ENCODE results near the gene SLC38A10. TPM values are rescaled to one million over a fixed set of nuclear protein-coding genes. Genes with fewer than 3 reads are reported as not detected.

Gene SLC38A10
- total and polyA plus RNA-seq, 2 of the 13 experiments (the other 11 are each of a cell fraction or from before 2014, with no cell fraction given): 23.4 to 55.8 TPM

DNA sequence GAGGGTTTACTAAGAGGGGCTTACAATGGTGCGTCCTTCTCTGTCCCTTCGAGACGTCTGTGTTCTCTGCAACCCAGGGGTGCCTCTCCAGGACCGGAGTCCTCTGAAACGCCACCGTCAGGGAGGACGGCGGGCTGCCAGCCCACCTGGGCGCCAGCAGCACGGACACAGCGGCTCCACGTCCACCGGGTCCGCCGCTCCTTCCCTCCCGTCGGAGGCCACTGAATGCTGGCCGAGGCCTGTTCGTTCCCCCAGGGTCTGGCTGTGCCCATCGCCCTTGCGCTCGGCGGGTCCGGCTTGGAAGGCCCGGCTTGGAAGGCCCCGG, 56.7 kb downstream of the SLC38A10 start (continued):
- no peak for TF ChIP-seq MYNN (CRISPR knock-in tag; IDR thresholded peaks at IDR 0.05; ENCODE audit: low read depth)
- no peak for TF ChIP-seq TCF7 (IDR thresholded peaks at IDR 0.05; ENCODE audit: low read depth)
- no peak for TF ChIP-seq ATAD3A (CRISPR knock-in tag; IDR thresholded peaks at IDR 0.05)
- TF ChIP-seq HOXA5 (CRISPR knock-in tag; IDR thresholded peaks at IDR 0.05): no peak
- TF ChIP-seq ZNF724P (CRISPR knock-in tag; IDR thresholded peaks at IDR 0.05; ENCODE audit: borderline replicate concordance): 0 out of 2 replicates have a peak, but pooled peaks have one; percentile 48
- TF ChIP-seq, protein P1, sequence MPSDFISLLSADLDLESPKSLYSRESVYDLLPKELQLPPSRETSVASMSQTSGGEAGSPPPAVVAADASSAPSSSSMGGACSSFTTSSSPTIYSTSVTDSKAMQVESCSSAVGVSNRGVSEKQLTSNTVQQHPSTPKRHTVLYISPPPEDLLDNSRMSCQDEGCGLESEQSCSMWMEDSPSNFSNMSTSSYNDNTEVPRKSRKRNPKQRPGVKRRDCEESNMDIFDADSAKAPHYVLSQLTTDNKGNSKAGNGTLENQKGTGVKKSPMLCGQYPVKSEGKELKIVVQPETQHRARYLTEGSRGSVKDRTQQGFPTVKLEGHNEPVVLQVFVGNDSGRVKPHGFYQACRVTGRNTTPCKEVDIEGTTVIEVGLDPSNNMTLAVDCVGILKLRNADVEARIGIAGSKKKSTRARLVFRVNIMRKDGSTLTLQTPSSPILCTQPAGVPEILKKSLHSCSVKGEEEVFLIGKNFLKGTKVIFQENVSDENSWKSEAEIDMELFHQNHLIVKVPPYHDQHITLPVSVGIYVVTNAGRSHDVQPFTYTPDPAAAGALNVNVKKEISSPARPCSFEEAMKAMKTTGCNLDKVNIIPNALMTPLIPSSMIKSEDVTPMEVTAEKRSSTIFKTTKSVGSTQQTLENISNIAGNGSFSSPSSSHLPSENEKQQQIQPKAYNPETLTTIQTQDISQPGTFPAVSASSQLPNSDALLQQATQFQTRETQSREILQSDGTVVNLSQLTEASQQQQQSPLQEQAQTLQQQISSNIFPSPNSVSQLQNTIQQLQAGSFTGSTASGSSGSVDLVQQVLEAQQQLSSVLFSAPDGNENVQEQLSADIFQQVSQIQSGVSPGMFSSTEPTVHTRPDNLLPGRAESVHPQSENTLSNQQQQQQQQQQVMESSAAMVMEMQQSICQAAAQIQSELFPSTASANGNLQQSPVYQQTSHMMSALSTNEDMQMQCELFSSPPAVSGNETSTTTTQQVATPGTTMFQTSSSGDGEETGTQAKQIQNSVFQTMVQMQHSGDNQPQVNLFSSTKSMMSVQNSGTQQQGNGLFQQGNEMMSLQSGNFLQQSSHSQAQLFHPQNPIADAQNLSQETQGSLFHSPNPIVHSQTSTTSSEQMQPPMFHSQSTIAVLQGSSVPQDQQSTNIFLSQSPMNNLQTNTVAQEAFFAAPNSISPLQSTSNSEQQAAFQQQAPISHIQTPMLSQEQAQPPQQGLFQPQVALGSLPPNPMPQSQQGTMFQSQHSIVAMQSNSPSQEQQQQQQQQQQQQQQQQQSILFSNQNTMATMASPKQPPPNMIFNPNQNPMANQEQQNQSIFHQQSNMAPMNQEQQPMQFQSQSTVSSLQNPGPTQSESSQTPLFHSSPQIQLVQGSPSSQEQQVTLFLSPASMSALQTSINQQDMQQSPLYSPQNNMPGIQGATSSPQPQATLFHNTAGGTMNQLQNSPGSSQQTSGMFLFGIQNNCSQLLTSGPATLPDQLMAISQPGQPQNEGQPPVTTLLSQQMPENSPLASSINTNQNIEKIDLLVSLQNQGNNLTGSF (CRISPR knock-in tag; IDR thresholded peaks at IDR 0.05): no peak; the same call in 1 of the 2 replicates
- TF ChIP-seq ZNF746 (CRISPR knock-in tag; IDR thresholded peaks at IDR 0.05): no peak
- TF ChIP-seq ZNF558 (CRISPR knock-in tag; IDR thresholded peaks at IDR 0.05; ENCODE audit: borderline replicate concordance): no peak; the same call in 1 of the 2 replicates
- TF ChIP-seq MBNL3 (CRISPR knock-in tag; conservative IDR thresholded peaks at IDR 0.05): no peak
- peak; percentile 50; the same call in 1 of the 2 replicates for TF ChIP-seq ZNF598 (CRISPR knock-in tag; IDR thresholded peaks at IDR 0.05; ENCODE audit: borderline replicate concordance)
- peak; percentile 21; the same call in 1 of the 2 replicates for TF ChIP-seq KMT2B (CRISPR knock-in tag; IDR thresholded peaks at IDR 0.05)
- TF ChIP-seq HMGA1 (CRISPR knock-in tag; conservative IDR thresholded peaks at IDR 0.05): no peak
- TF ChIP-seq TBX3 (IDR thresholded peaks at IDR 0.05; ENCODE audit: borderline replicate concordance): no peak
- TF ChIP-seq ZNF382 (CRISPR knock-in tag; IDR thresholded peaks at IDR 0.05; ENCODE audit: borderline replicate concordance): no peak
- TF ChIP-seq ZNF530 (CRISPR knock-in tag; IDR thresholded peaks at IDR 0.05; ENCODE audit: low read depth): no peak
- TF ChIP-seq MXI1 (IDR thresholded peaks at IDR 0.05; ENCODE audit: borderline replicate concordance, low read depth, low read length): no peak
- TF ChIP-seq ZNF75D (CRISPR knock-in tag; IDR thresholded peaks at IDR 0.05; ENCODE audit: borderline replicate concordance): no peak
- TF ChIP-seq ZKSCAN1 (IDR thresholded peaks at IDR 0.05; ENCODE audit: low read length): no peak
- TF ChIP-seq ZNF20 (CRISPR knock-in tag; IDR thresholded peaks at IDR 0.05): no peak
- no peak for TF ChIP-seq RFXANK (CRISPR knock-in tag; IDR thresholded peaks at IDR 0.05)
- no peak for TF ChIP-seq ARID2 (CRISPR knock-in tag; IDR thresholded peaks at IDR 0.05; ENCODE audit: borderline replicate concordance)
- TF ChIP-seq, protein P2, sequence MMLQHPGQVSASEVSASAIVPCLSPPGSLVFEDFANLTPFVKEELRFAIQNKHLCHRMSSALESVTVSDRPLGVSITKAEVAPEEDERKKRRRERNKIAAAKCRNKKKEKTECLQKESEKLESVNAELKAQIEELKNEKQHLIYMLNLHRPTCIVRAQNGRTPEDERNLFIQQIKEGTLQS (CRISPR knock-in tag; IDR thresholded peaks at IDR 0.05): 0 out of 2 replicates have a peak, but pooled peaks have one; percentile 24
- TF ChIP-seq ZNF33A (CRISPR knock-in tag; IDR thresholded peaks at IDR 0.05; ENCODE audit: borderline replicate concordance): no peak
- TF ChIP-seq, protein P3, sequence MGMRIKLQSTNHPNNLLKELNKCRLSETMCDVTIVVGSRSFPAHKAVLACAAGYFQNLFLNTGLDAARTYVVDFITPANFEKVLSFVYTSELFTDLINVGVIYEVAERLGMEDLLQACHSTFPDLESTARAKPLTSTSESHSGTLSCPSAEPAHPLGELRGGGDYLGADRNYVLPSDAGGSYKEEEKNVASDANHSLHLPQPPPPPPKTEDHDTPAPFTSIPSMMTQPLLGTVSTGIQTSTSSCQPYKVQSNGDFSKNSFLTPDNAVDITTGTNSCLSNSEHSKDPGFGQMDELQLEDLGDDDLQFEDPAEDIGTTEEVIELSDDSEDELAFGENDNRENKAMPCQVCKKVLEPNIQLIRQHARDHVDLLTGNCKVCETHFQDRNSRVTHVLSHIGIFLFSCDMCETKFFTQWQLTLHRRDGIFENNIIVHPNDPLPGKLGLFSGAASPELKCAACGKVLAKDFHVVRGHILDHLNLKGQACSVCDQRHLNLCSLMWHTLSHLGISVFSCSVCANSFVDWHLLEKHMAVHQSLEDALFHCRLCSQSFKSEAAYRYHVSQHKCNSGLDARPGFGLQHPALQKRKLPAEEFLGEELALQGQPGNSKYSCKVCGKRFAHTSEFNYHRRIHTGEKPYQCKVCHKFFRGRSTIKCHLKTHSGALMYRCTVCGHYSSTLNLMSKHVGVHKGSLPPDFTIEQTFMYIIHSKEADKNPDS (CRISPR knock-in tag; IDR thresholded peaks at IDR 0.05): no peak; the same call in 1 of the 2 replicates
- no peak for TF ChIP-seq NFRKB (IDR thresholded peaks at IDR 0.05)
- no peak for TF ChIP-seq ELF4 (CRISPR knock-in tag; IDR thresholded peaks at IDR 0.05; ENCODE audit: borderline replicate concordance)

Data from HepG2 (cell line).